NB4 (cell line): ENCODE results near the gene ZNF236.

Experiments
- DNase-seq: peaks from one replicate; pipeline ENCODE4 v3.0.0; 2010; ENCODE audit warnings: low read depth
- H3K4me3 ChIP-seq: one replicate; pipeline ENCODE4 v1.5.1; 2011; ENCODE audit warnings: mild to moderate bottlenecking, low read depth, low read length, moderate library complexity
- CTCF ChIP-seq: IDR thresholded peaks from one replicate; pipeline ENCODE4 v1.5.1; 2012; ENCODE audit warnings: low read depth, low read length
- MYC ChIP-seq: IDR thresholded peaks from 2 replicates; pipeline ENCODE4 v1.6.1; 2011; ENCODE audit warnings: low read depth, low read length
- POLR2A ChIP-seq: IDR thresholded peaks from 2 replicates; pipeline ENCODE4 v1.6.1; 2011; ENCODE audit warnings: mild to moderate bottlenecking; ENCODE audit not compliant: insufficient read length; ENCODE audit errors: extremely low read depth
- TF ChIP-seq, protein P1 (sequence below): IDR thresholded peaks from 2 replicates; pipeline ENCODE4 v1.6.1; 2011; ENCODE audit warnings: low read depth, low read length

Gene ZNF236

DNA sequence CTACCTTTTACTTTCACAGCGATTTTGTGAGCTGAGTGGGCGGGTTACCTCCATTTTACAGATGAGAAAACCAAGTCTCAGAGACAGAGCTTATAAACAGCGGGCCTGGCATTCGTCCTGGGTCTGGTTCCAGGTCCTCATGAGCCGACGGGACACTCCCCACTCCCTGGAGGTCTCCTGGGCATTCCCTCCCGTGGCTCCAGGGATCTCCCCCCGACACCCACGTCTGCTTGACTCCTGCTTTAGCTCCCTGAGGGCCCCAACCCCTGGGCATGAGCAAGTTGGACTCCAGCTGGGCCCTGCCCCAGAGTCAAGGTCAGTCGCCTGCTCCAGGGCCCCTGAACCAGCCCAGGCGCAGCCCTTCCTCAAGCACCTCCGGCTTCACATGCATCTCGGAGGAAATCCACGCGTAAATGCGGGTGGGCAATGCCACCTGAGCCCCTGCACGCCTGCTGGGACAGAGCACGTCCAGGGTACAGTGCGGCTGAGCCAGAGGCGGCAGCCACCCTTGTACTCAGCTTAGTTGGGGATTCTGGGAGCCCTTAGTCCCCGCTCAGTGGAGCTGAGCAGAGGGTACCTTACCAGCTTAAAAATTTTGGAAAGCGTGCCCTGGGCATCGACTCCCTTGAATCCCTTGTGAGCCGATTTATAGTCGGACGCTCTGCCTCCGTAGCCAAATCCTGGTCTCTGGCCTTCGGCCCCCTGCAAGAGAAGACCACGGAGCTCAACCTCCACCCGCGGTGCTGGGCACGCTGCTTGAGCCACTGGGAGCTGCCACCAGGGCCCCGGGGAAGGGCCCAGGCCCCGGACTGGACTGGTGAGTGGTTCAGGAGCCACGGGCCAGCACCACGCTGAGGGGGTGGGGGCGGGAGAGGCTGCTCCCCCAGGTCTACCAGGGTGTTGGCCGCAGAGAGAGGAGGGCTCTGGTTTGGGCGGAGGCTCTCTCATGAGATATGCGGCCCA, 162.1 kb downstream of the ZNF236 start:
- TF ChIP-seq MYC (no peak), POLR2A (no peak), CTCF (no peak)
- TF ChIP-seq, protein P1, sequence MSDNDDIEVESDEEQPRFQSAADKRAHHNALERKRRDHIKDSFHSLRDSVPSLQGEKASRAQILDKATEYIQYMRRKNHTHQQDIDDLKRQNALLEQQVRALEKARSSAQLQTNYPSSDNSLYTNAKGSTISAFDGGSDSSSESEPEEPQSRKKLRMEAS = no peak
- DNase-seq = no peak
- no peak overlapping the region for H3K4me3 ChIP-seq

GRCh38 chr18:76985156-76985950, 163.0 kb downstream of the ZNF236 start:
- no peak overlapping the region for H3K4me3 ChIP-seq
- no peak for TF ChIP-seq CTCF
- TF ChIP-seq POLR2A = no peak
- no peak for TF ChIP-seq MYC
- TF ChIP-seq, protein P1 = no peak
- no peak for DNase-seq

DNA sequence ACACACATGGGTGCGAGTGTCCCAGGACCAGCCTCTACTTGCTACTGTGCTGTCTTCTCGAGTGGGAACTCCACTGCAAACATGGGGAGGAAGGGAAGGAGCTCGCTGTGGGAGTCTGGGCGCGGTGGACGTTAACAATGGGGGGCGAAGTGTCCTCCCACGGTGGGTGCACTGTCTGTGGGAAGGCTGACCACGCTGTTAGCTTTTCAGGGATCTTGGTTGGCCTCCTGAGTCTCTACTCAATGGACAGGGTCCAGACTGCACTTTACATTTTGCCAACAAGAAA, 163.5 kb downstream of the ZNF236 start:
- TF ChIP-seq CTCF (no peak), POLR2A (no peak), MYC (no peak)
- TF ChIP-seq, protein P1 = no peak
- DNase-seq = no peak
- H3K4me3 ChIP-seq = no peak overlapping the region

DNA sequence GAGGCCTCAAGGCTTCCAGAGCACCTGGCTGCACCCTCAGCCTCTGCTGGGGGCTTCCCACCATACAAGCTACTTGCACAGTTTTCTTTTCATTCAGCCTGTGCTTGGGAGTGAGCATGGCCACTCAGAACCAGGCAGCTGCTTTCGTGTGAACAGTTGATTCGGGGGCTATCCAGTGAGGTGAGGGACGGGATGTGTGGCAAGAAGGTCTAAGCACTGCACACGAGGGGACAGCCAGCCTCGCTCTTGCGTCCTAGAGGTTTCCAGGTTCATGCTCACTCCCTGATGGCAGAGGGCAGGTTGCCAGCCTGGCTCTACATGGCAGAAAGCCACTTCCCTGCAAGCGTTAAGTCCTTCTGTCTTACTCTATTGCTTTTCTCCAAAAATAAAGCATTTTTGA, 164.0 kb downstream of the ZNF236 start:
- no peak overlapping the region for H3K4me3 ChIP-seq
- TF ChIP-seq, protein P1 = no peak
- TF ChIP-seq CTCF (no peak), POLR2A (no peak), MYC (no peak)
- no peak for DNase-seq

- DNase-seq = no peak
- no peak for TF ChIP-seq CTCF
- TF ChIP-seq MYC = no peak
- TF ChIP-seq, protein P1 = no peak
- TF ChIP-seq POLR2A = no peak
Measured at GRCh38 chr18:76988031-76988826, 165.9 kb downstream of the ZNF236 start.

More at GRCh38 chr18:76988031-76988826, 165.9 kb downstream of the ZNF236 start:
- no peak overlapping the region for H3K4me3 ChIP-seq
